BE2C (cell line): Measurements from ENCODE around the gene HPDL.

ENCODE experiments used
- DNase-seq: peaks from one replicate; pipeline ENCODE4 v3.0.0-alpha.2; 2020
- H3K27me3 ChIP-seq: fragments of 250-450 bp; sonication (Bioruptor Pico); 2 replicates; pipeline ENCODE4 v1.5.1; 2020; ENCODE audit warnings: mild to moderate bottlenecking
- H3K36me3 ChIP-seq: fragments of 250-450 bp; sonication (Bioruptor Pico); 2 replicates; pipeline ENCODE4 v1.5.1; 2020; ENCODE audit warnings: mild to moderate bottlenecking
- H3K4me1 ChIP-seq: fragments of 250-450 bp; sonication (Bioruptor Pico); 2 replicates; pipeline ENCODE4 v1.5.1; 2020
- H3K4me3 ChIP-seq: 2 replicates; pipeline ENCODE4 v1.5.1; 2011; ENCODE audit warnings: low read depth, low read length
- H3K9me3 ChIP-seq: fragments of 250-450 bp; sonication (Bioruptor Pico); 2 replicates; pipeline ENCODE4 v1.5.1; 2020
- TF ChIP-seq, protein P1 (sequence below): IDR thresholded peaks from 2 replicates; pipeline ENCODE4 v1.5.1; 2012; ENCODE audit warnings: mild to moderate bottlenecking, low read depth, low read length

HPDL gene

DNA sequence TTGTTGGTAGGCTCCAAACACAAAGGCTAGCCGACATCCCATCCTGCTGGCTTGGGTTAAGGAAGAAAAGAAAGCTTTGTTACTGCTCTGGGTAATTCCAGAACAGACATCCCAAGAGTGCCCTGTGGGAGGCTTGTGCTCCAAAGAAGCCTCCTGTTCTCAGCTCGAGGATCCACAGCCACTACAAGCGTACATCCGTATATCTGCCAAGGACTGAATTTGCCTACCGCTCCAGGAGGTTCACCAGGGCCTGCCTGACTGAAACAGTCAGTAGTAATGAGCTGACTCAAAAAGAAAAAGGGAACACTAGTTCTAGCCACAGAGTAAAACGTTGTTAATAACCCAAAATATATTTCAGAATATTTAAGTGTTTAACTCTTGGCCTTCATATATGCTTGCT, 38.4 kb downstream of the HPDL start:
- H3K4me1 ChIP-seq: no peaks in the 10 kb centered on the region
- H3K4me3 ChIP-seq: no peak overlapping the region
- no peak for DNase-seq
- TF ChIP-seq, protein P1, sequence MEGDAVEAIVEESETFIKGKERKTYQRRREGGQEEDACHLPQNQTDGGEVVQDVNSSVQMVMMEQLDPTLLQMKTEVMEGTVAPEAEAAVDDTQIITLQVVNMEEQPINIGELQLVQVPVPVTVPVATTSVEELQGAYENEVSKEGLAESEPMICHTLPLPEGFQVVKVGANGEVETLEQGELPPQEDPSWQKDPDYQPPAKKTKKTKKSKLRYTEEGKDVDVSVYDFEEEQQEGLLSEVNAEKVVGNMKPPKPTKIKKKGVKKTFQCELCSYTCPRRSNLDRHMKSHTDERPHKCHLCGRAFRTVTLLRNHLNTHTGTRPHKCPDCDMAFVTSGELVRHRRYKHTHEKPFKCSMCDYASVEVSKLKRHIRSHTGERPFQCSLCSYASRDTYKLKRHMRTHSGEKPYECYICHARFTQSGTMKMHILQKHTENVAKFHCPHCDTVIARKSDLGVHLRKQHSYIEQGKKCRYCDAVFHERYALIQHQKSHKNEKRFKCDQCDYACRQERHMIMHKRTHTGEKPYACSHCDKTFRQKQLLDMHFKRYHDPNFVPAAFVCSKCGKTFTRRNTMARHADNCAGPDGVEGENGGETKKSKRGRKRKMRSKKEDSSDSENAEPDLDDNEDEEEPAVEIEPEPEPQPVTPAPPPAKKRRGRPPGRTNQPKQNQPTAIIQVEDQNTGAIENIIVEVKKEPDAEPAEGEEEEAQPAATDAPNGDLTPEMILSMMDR: no peak
- no peaks in the 10 kb centered on the region for H3K36me3 ChIP-seq
- H3K9me3 ChIP-seq: no peaks in the 10 kb centered on the region
- no peaks in the 10 kb centered on the region for H3K27me3 ChIP-seq

DNA sequence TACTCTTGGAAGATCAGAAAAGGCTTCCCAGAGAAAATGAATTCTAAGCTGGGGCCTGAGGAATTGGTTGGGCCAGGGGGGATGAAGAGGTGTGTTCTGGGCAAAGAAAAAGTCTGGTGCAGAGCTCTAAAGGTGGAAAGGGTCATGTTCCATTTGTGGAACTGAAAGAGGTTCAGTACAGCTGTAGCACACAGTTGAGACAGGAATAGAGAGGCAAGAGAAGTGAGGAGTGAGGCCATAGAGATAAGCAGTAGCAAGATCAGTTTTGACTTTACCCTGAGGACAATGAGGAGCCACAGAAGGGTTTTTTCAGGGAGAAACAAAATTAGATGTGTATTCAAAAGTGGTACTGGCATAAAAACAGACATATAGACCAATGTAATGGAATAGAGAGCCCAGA, 43.9 kb downstream of the HPDL start:
- H3K36me3 ChIP-seq: no peaks in the 10 kb centered on the region
- no peaks in the 10 kb centered on the region for H3K27me3 ChIP-seq
- no peak overlapping the region for H3K4me3 ChIP-seq
- DNase-seq: no peak
- no peaks in the 10 kb centered on the region for H3K9me3 ChIP-seq
- TF ChIP-seq, protein P1: no peak
- no peaks in the 10 kb centered on the region for H3K4me1 ChIP-seq

DNA sequence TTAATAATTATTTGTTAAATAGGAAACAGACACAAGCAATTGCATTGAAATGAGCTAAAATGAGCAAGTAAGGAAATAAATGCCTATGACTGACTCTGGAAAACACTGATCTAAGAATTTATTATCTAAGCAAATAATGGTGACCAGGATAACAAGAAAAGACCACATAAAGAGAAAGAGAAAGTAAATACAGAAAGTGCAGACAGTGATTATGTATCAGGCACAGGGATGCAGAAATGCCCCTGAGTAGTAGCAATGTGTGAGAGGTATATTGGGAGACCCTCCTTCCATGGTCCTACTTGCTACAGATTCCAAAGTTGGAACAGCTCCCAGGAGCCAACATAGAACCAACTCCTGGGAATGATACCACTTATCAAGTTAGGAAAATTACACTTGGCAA, 46.9 kb downstream of the HPDL start:
- Histone ChIP-seq H3K36me3 (no peaks in the 10 kb centered on the region), H3K9me3 (no peaks in the 10 kb centered on the region), H3K27me3 (no peaks in the 10 kb centered on the region), H3K4me1 (no peaks in the 10 kb centered on the region), H3K4me3 (no peak overlapping the region)
- TF ChIP-seq, protein P1: no peak
- DNase-seq: no peak

DNA sequence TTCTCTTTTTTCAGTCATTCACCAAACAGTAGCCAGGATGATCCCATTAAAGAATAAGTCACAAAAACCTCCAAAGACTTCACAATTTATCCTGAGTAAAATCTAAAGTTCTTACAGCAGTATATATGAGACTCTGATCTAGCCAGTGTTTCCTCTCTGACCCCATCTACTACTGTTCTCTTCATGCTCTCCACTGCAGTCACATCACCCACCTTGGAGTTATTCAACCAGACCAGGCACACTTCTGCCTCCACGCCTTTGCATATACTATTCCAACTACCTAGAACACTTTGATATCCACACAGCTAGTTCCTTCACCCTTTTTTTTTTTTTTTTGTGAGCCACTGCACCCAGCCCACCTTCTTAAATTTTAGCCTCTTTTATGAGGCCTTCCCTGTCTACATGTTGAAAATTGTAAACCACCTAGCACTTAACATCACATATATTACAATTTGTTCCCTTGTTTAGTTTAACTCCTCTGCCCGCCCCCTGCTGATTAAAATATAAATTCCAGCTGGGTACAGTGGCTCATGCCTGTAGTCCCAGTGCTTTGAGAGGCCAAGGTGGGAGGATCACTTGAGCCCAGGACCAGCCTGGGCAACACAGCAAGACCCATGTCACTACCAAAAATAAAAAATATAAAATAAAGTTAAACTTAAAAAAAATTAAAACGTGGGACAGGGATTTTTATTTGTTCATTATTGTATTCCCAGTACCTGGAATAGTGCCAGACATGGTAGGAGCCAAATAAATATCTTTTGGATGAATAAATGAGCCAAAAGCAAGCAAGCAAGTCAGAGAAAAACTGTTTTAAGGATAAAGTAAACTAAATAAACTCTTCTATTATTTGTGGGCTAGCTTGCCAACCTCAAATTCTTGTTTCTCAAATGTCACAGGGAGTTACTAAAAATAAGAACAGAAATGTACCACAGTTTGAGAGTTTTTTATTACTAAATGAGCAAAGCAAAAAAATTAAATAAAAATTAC, 48.7 kb downstream of the HPDL start:
- no peaks in the 10 kb centered on the region for H3K27me3 ChIP-seq
- no peak for DNase-seq
- TF ChIP-seq, protein P1: no peak
- no peaks in the 10 kb centered on the region for H3K4me1 ChIP-seq
- H3K4me3 ChIP-seq: no peak overlapping the region
- no peaks in the 10 kb centered on the region for H3K36me3 ChIP-seq
- H3K9me3 ChIP-seq: no peaks in the 10 kb centered on the region

DNA sequence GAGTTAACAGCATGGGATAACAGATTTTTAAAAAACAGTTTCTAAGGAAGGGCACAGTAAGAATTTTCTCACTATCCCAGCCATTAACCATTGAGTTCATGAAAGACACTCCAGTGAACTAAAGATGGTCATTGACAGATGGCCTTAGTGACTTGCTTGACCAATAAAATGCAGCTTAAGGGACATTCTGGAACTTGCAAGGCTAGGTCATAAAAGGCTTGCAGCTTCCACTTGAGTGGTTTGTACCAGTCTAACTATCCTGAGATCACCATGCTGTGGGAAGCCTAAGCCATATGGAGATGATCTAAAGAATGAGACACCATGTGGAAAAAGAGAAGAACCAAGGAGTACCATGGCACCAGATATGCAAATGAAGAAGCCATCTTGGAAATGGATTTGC, 51.5 kb downstream of the HPDL start:
- Histone ChIP-seq H3K27me3 (no peaks in the 10 kb centered on the region), H3K36me3 (no peaks in the 10 kb centered on the region), H3K4me3 (no peak overlapping the region), H3K4me1 (no peaks in the 10 kb centered on the region), H3K9me3 (no peaks in the 10 kb centered on the region)
- TF ChIP-seq, protein P1: no peak
- no peak for DNase-seq
